Measurements from ENCODE around the gene COBLL1.

COBLL1 gene

DNA sequence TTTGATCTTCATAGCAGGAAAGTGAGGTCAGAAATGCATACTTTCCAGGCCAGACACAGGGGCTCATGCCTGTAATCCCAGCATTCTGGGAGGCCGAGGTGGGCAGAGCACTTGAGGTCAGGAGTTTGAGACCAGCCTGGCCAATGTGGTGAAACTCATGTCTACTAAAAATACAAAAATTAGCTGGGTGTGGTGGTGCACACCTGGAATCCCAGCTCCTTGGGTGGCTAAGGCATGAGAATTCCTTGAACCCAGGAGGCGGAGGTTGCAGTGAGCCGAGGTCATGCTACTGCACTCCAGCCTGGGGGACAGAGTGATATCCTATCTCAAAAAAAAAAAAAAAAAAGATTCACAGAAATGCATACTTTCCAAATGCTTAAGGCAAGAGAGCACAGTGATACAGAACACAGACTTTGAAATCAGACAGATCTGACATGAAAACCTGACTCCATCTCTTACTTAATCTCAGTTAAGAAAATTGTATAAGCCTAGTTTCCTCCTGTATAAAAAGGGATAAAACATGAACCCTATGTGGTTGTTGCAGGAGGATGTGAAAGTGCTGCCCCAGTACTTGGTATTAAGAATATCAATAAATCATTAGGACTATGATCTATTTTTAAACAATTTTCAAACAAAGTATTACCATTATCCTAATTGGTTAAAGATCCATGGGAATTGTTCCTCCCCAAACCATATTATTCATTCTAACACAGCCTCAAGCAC is 26.4 kb downstream of the COBLL1 start:
- TF ChIP-seq TAF1 (IDR thresholded peaks at IDR 0.05; ENCODE audit: low read depth, low read length) = no peak
- TF ChIP-seq PAX5 (IDR thresholded peaks at IDR 0.05; ENCODE audit: insufficient read depth, low read length, severe bottlenecking) = no peak
- TF ChIP-seq POU2F2 (IDR thresholded peaks at IDR 0.05; ENCODE audit: low read depth, low read length) = no peak
- TF ChIP-seq POLR2A (IDR thresholded peaks at IDR 0.05; ENCODE audit: low read depth, low read length) = no peak
- TF ChIP-seq POLR2AphosphoS5 (IDR thresholded peaks at IDR 0.05; ENCODE audit: low read depth, low read length) = no peak
- TF ChIP-seq SPI1 (IDR thresholded peaks at IDR 0.05; ENCODE audit: low read depth, low read length) = no peak
- DNase-seq (ENCODE audit: insufficient read length, low spot score) = no peak
- FAIRE-seq = no peak

DNA sequence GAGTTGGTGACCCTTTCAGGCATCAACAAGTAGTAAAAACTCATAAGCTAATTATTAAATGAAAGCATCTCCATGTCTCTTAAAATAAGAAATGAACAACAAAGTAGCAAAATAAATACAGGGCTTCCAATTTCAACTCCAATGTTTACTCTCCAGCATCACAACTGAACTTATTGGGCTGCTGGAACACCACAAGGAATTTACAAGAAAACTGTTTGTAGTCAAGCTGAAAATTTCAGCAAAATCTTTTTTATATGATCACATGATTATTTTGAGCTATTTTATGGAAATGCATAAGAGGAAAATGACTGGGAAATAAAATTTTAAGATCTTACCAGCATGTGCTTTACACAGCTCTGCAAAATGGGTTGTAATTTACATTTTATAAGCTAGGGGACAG is 28.1 kb downstream of the COBLL1 start:
- no peak for DNase-seq (ENCODE audit: insufficient read length, low spot score)
- no peak for TF ChIP-seq POLR2AphosphoS5 (IDR thresholded peaks at IDR 0.05; ENCODE audit: low read depth, low read length)
- no peak for TF ChIP-seq POU2F2 (IDR thresholded peaks at IDR 0.05; ENCODE audit: low read depth, low read length)
- no peak for TF ChIP-seq PAX5 (IDR thresholded peaks at IDR 0.05; ENCODE audit: insufficient read depth, low read length, severe bottlenecking)
- TF ChIP-seq TAF1 (IDR thresholded peaks at IDR 0.05; ENCODE audit: low read depth, low read length) = no peak
- no peak for TF ChIP-seq POLR2A (IDR thresholded peaks at IDR 0.05; ENCODE audit: low read depth, low read length)
- no peak for TF ChIP-seq SPI1 (IDR thresholded peaks at IDR 0.05; ENCODE audit: low read depth, low read length)
- no peak for FAIRE-seq

DNA sequence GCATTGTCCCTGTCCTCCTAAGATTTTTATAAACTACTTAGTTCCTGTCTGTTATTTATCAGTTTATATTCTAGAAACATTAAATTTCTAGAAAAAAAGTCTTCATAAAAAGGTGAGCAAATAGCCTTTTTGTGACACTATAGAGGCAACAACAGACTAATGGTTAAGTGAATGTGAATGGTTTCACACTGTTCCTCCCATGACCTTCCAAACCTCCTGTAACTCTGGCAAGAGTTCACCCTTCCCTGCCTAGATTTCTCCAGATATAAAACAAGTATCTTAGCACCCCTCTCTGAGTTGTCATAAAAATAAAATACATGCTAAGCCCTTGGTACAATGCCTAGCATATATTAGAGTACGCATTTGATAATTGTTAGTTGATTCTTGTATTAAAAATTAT is 29.2 kb downstream of the COBLL1 start:
- TF ChIP-seq TAF1 (IDR thresholded peaks at IDR 0.05; ENCODE audit: low read depth, low read length) (no peak), PAX5 (IDR thresholded peaks at IDR 0.05; ENCODE audit: insufficient read depth, low read length, severe bottlenecking) (no peak), POU2F2 (IDR thresholded peaks at IDR 0.05; ENCODE audit: low read depth, low read length) (no peak), POLR2AphosphoS5 (IDR thresholded peaks at IDR 0.05; ENCODE audit: low read depth, low read length) (no peak), POLR2A (IDR thresholded peaks at IDR 0.05; ENCODE audit: low read depth, low read length) (no peak)
- FAIRE-seq = no peak

DNA sequence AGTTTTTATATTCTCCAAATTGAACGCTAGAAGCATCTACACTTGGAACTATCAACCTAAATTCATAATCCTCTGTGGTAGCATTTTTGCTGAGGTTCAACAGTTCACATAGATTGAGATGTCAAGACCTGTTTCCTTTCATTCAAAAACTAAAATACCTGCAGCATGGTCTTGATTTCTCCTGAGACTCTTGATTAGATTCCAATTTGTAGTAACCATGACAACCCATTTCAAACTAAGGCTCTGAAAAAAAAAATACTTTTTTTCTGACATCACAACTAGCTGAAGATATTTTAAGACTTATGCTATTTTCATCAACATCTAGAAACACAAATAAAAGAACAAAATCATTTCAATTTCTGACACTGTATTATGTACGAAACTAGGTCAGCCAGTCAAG is 29.8 kb downstream of the COBLL1 start:
- no peak for TF ChIP-seq POLR2A (IDR thresholded peaks at IDR 0.05; ENCODE audit: low read depth, low read length)
- no peak for TF ChIP-seq TAF1 (IDR thresholded peaks at IDR 0.05; ENCODE audit: low read depth, low read length)
- no peak for TF ChIP-seq POU2F2 (IDR thresholded peaks at IDR 0.05; ENCODE audit: low read depth, low read length)
- TF ChIP-seq SPI1 (IDR thresholded peaks at IDR 0.05; ENCODE audit: low read depth, low read length) = no peak
- TF ChIP-seq PAX5 (IDR thresholded peaks at IDR 0.05; ENCODE audit: insufficient read depth, low read length, severe bottlenecking) = no peak
- no peak for TF ChIP-seq POLR2AphosphoS5 (IDR thresholded peaks at IDR 0.05; ENCODE audit: low read depth, low read length)
- DNase-seq (ENCODE audit: insufficient read length, low spot score) (no peak), FAIRE-seq (no peak)

More for the DNA sequence above, 29.2 kb downstream of the COBLL1 start:
- no peak for DNase-seq (ENCODE audit: insufficient read length, low spot score)

DNA sequence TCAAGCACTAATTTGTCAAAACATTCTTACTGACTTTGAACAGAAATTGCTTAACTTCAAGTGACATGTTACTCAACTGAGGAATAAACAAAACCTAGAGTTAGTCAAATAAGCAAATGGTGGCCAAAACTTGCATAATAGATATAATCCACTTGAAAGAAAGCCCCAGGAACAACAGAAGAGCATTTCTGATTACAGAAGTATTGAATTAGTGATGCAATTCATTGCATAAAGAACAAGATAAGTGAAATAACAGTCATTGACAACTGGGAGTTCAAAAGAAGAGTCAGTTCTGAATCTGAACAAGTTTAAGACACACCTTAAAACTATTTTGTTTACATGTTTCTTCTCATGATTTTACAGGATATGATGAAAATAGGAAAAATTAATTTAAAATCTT is 30.8 kb downstream of the COBLL1 start:
- FAIRE-seq (no peak), DNase-seq (ENCODE audit: insufficient read length, low spot score) (no peak)
- TF ChIP-seq POU2F2 (IDR thresholded peaks at IDR 0.05; ENCODE audit: low read depth, low read length) (no peak), POLR2AphosphoS5 (IDR thresholded peaks at IDR 0.05; ENCODE audit: low read depth, low read length) (no peak), SPI1 (IDR thresholded peaks at IDR 0.05; ENCODE audit: low read depth, low read length) (no peak), PAX5 (IDR thresholded peaks at IDR 0.05; ENCODE audit: insufficient read depth, low read length, severe bottlenecking) (no peak), TAF1 (IDR thresholded peaks at IDR 0.05; ENCODE audit: low read depth, low read length) (no peak)

DNA sequence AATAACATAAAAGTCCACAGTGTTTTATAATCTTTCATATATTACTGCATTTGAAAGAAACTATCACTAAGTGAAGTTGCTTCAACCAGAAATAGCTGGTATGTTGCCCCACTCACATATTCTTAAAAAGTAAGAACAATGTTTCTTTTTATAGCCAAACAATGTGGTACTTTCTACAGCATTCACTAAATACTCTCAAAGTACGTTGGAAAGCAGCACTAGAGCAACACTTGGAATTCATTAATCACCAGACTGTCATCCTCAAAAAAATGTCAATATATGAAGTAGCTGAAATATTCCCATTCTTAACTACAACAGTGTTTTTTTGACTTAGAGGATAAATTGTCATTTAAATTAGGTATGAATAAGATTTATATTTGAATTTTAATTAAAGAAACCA is 32.8 kb downstream of the COBLL1 start:
- DNase-seq (ENCODE audit: insufficient read length, low spot score) = no peak
- FAIRE-seq = no peak
- TF ChIP-seq PAX5 (IDR thresholded peaks at IDR 0.05; ENCODE audit: insufficient read depth, low read length, severe bottlenecking) (no peak), TAF1 (IDR thresholded peaks at IDR 0.05; ENCODE audit: low read depth, low read length) (no peak), POU2F2 (IDR thresholded peaks at IDR 0.05; ENCODE audit: low read depth, low read length) (no peak), SPI1 (IDR thresholded peaks at IDR 0.05; ENCODE audit: low read depth, low read length) (no peak)

DNA sequence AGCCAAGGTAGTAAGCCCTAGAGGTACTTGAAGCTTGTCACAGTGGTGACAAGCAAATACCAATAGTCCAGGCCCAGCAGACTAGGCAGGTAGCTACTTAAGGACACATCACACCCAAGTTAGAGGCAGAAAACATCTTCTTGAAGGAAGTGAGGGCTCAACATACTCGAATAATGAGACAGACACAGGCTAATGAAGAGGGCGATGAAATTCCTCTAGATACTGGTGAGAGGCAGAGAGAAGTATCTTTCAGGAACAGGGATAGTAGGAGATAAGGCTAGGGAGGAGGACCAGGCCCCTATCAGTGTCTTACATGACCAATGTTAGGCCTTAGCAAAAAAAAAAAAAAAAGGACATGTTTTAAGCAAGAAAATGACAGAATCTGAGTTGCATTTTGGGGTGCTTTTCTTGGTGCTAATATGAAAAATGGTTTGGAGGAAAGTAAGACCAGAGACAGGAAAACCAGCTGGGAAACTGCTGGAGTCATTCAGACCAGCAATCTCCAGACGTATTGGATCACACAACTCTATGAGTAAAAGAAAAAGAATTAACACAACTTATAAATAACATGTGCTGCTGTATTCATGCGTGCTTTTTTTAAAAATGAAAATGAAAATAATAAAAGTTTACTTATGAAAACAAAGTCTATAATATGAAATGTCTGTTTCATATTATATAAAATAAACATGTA is 37.7 kb downstream of the COBLL1 start:
- no peak for FAIRE-seq
- no peak for TF ChIP-seq POU2F2 (IDR thresholded peaks at IDR 0.05; ENCODE audit: low read depth, low read length)
- TF ChIP-seq PAX5 (IDR thresholded peaks at IDR 0.05; ENCODE audit: insufficient read depth, low read length, severe bottlenecking) = no peak
- no peak for TF ChIP-seq POLR2A (IDR thresholded peaks at IDR 0.05; ENCODE audit: low read depth, low read length)
- TF ChIP-seq POLR2AphosphoS5 (IDR thresholded peaks at IDR 0.05; ENCODE audit: low read depth, low read length) = no peak
- TF ChIP-seq SPI1 (IDR thresholded peaks at IDR 0.05; ENCODE audit: low read depth, low read length) = no peak
- TF ChIP-seq TAF1 (IDR thresholded peaks at IDR 0.05; ENCODE audit: low read depth, low read length) = no peak

DNA sequence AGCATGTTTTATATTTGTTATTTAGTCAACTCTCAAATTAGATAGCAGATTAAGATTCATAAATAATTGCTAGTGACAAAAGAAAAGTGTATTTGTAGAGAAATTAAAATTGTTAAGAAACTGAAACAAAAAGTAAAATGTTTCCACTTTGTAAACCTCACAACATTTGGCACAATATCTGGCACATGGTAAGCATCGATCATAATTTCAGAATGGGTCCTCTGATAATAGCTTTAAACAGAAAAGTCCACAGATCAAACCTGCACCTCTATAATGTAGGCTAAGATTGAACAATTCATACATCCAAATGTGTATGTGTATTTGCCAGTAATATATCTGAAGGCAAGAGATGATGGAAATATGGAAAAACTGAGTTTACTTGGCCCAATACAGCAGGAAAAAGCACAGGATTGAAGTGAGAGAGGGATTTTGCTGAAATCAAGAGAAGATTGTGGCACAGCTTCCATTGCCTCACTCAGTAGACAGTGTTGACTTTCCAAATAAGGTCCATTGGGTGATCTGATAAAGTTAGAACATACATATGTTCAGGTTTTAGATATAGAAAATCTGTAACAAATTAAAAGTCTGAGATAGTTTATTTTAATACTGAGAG is 39.4 kb downstream of the COBLL1 start:
- TF ChIP-seq TAF1 (IDR thresholded peaks at IDR 0.05; ENCODE audit: low read depth, low read length) = no peak
- TF ChIP-seq PAX5 (IDR thresholded peaks at IDR 0.05; ENCODE audit: insufficient read depth, low read length, severe bottlenecking) = no peak
- no peak for TF ChIP-seq POU2F2 (IDR thresholded peaks at IDR 0.05; ENCODE audit: low read depth, low read length)
- no peak for TF ChIP-seq POLR2AphosphoS5 (IDR thresholded peaks at IDR 0.05; ENCODE audit: low read depth, low read length)
- TF ChIP-seq SPI1 (IDR thresholded peaks at IDR 0.05; ENCODE audit: low read depth, low read length) = no peak
- no peak for TF ChIP-seq POLR2A (IDR thresholded peaks at IDR 0.05; ENCODE audit: low read depth, low read length)
- DNase-seq (ENCODE audit: insufficient read length, low spot score) (no peak), FAIRE-seq (no peak)

More for the DNA sequence above, 37.7 kb downstream of the COBLL1 start:
- no peak for DNase-seq (ENCODE audit: insufficient read length, low spot score)

DNA sequence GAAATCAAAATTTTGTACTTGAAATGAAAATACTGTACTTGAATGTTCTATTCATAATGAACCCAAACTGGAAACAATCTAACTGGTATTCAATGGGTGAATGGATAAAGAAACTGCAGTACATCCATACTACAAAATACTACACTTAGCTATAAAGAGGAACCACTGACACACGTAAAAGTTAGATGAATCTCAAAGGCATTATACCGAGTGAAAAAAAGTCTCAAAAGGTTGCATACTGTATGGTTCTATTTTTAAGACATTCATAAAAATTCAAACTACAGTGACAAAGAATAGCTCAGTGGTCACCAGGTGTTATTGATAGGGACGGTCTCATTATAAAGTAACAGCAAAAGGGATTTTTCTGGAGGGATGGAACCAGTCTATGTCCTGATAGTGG is 41.1 kb downstream of the COBLL1 start:
- no peak for DNase-seq (ENCODE audit: insufficient read length, low spot score)
- FAIRE-seq = no peak
- TF ChIP-seq POLR2AphosphoS5 (IDR thresholded peaks at IDR 0.05; ENCODE audit: low read depth, low read length) (no peak), POU2F2 (IDR thresholded peaks at IDR 0.05; ENCODE audit: low read depth, low read length) (no peak), SPI1 (IDR thresholded peaks at IDR 0.05; ENCODE audit: low read depth, low read length) (no peak), POLR2A (IDR thresholded peaks at IDR 0.05; ENCODE audit: low read depth, low read length) (no peak), TAF1 (IDR thresholded peaks at IDR 0.05; ENCODE audit: low read depth, low read length) (no peak)
